ENCODE results near the gene IFNAR2. TPM values are rescaled to one million over a fixed set of nuclear protein-coding genes. Genes with fewer than 3 reads are reported as not detected.

Gene IFNAR2
- total RNA-seq, 1 experiment from 2014 or later: 8.8 TPM

DNA sequence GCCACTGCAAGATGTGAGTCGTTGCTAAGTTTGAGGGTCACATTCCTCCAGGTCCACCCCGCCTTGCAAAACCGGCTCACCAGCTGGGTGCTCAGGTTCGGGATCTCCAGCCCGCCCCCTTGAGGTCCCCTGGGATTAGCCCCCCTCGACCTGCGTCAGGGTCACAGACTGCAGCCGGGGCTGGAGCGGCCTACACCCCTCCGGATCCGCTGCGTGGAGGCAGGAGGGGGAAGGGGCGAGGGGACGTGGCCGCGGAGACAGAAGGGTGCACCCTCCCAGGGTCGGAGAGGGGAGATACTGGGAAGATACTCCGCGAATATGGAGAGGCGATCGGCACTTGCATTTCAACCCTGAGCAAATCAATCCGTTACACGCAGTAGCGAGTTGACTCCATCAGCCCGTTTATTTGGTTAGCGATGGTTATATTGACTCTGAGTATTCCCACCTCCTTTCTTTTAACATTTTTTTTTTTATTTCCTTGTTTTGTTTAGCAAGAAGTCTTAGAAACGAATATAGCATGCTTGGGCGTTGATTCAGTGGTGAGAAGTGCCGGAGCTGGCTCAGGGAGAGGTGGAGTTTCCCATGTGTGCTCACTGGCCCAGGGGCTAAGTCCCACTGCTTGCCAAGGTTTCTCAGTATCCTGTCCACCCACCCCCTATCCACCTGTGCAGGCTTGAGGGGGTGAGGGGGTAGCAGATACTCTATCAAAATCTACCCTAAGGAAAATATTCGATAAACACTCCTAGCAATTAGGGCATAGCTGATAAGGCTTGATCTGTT is 997 bp downstream of the IFNAR2 start:
- intact Hi-C loops (cut with micrococcal nuclease): no loop called here
- Mint-ChIP-seq H3K27ac (ENCODE audit: low read depth, unreplicated experiment) (no peak overlapping the region), H3K27me3 (ENCODE audit: insufficient read depth, unreplicated experiment) (no peaks in the 10 kb centered on the region), H3K36me3 (ENCODE audit: insufficient read depth, unreplicated experiment) (peaks cover 6% of the 10 kb centered on the region), H3K4me3 (ENCODE audit: unreplicated experiment) (peak overlapping the region; percentile 82), H3K9me3 (ENCODE audit: unreplicated experiment) (no peaks in the 10 kb centered on the region), H3K4me1 (ENCODE audit: insufficient read depth, unreplicated experiment) (peaks cover 23% of the 10 kb centered on the region)
- TF ChIP-seq, protein P1, sequence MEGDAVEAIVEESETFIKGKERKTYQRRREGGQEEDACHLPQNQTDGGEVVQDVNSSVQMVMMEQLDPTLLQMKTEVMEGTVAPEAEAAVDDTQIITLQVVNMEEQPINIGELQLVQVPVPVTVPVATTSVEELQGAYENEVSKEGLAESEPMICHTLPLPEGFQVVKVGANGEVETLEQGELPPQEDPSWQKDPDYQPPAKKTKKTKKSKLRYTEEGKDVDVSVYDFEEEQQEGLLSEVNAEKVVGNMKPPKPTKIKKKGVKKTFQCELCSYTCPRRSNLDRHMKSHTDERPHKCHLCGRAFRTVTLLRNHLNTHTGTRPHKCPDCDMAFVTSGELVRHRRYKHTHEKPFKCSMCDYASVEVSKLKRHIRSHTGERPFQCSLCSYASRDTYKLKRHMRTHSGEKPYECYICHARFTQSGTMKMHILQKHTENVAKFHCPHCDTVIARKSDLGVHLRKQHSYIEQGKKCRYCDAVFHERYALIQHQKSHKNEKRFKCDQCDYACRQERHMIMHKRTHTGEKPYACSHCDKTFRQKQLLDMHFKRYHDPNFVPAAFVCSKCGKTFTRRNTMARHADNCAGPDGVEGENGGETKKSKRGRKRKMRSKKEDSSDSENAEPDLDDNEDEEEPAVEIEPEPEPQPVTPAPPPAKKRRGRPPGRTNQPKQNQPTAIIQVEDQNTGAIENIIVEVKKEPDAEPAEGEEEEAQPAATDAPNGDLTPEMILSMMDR (IDR thresholded peaks at IDR 0.05; ENCODE audit: unreplicated experiment): no peak
- DNase-seq (ENCODE audit: unreplicated experiment): peak; percentile 54
- ChIA-PET POLR2A (interaction anchor here (0.6 to 3.5 kb wide), 20 partner anchors 9 to 459 kb away, joined by 3 to 21 read pairs (median 4); partner anchors contain the start of genes IFNAR1, IL10RB, PAXBP1 and TMEM50B), CTCF (interaction anchor here (0.6 to 1.2 kb wide), 5 partner anchors 11 to 685 kb away, joined by 3 to 4 read pairs (median 3); partner anchors contain the start of gene ATP5PO)
- BruUV-seq (replicated peaks): TSS peak; percentile 22

DNA sequence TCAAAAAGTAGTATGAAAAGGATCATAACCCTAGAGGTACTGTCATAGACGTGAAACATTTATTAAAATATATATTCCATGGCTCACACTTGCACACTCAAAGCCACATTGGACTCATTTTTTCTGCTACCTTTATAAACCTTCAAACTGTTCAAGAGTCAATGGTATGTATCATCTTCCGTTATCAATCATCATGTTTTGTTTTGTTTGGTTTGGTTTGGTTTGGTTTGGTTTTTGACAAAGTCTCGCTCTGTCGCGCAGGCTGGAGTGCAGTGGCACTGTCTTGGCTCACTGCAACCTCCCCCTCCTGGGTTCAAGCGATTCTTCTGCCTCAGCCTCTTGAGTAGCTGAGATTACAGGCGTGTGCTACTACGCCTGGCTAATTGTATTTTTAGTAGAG is 1.8 kb downstream of the IFNAR2 start:
- Mint-ChIP-seq H3K4me1 (ENCODE audit: insufficient read depth, unreplicated experiment) (peaks cover 23% of the 10 kb centered on the region), H3K9me3 (ENCODE audit: unreplicated experiment) (no peaks in the 10 kb centered on the region), H3K27ac (ENCODE audit: low read depth, unreplicated experiment) (no peak overlapping the region), H3K4me3 (ENCODE audit: unreplicated experiment) (peak overlapping the region; percentile 64), H3K36me3 (ENCODE audit: insufficient read depth, unreplicated experiment) (peaks cover 6% of the 10 kb centered on the region), H3K27me3 (ENCODE audit: insufficient read depth, unreplicated experiment) (no peaks in the 10 kb centered on the region)
- TF ChIP-seq, protein P1 (IDR thresholded peaks at IDR 0.05; ENCODE audit: unreplicated experiment): no peak
- ChIA-PET POLR2A (interaction anchor here (0.7 to 3.5 kb wide), 15 partner anchors 8 to 460 kb away, joined by 3 to 21 read pairs (median 4); partner anchors contain the start of genes IFNAR1, IL10RB, PAXBP1 and TMEM50B), CTCF (interaction anchor here (0.6 to 1.2 kb wide), 3 partner anchors 33 to 684 kb away, joined by 3 to 4 read pairs (median 3); partner anchors contain the start of gene ATP5PO)
- BruUV-seq (replicated peaks): no TSS peak
- intact Hi-C loops (cut with micrococcal nuclease): no loop called here
- DNase-seq (ENCODE audit: unreplicated experiment): no peak

DNA sequence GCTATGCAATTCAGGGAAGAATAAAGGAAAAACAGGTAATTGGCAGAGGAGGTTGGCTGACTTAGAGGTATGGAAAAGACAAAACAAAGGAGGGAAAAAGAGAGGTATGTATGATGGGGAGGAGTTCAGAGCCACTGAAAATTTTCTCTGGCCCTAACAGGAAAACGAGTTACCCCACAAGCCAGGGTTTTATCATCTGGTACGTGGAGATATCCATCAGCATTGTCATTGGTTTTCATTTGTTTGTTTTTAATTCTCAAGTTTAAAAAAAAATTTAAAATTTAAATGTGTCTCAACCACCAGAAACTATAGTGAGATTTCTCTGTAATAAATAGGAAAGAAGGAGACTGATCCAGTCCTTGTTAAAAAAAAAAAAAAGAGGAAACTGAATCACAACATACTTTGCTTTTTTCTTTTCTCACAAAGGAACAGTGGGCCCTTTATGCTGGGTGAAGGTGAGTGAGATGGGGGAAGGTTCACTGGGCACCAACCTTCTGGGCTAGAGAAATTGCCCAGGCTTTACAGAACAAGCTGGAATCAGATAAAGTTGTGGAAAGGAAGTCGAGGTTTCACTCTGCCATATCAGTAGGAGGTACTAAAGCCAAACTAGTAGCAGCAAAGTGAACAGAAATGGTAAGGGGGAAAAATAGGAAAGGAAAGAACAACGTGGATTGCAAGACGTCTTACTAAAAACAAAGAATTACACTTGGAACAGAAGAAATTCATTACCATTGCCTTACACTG is 2.7 kb downstream of the IFNAR2 start:
- Mint-ChIP-seq H3K36me3 (ENCODE audit: insufficient read depth, unreplicated experiment) (peaks cover 6% of the 10 kb centered on the region), H3K4me3 (ENCODE audit: unreplicated experiment) (peak overlapping the region; percentile 14), H3K9me3 (ENCODE audit: unreplicated experiment) (no peaks in the 10 kb centered on the region), H3K27ac (ENCODE audit: low read depth, unreplicated experiment) (no peak overlapping the region), H3K27me3 (ENCODE audit: insufficient read depth, unreplicated experiment) (no peaks in the 10 kb centered on the region), H3K4me1 (ENCODE audit: insufficient read depth, unreplicated experiment) (peaks cover 23% of the 10 kb centered on the region)
- CTCF ChIA-PET: interaction anchor here (0.5 to 1.1 kb wide), 2 partner anchors 35 to 165 kb away, joined by 3 to 4 read pairs; no protein-coding TSS in a partner anchor
- TF ChIP-seq, protein P1 (IDR thresholded peaks at IDR 0.05; ENCODE audit: unreplicated experiment): no peak
- intact Hi-C loops (cut with micrococcal nuclease): no loop called here
- BruUV-seq (replicated peaks): no TSS peak
- DNase-seq (ENCODE audit: unreplicated experiment): no peak
- POLR2A ChIA-PET: interaction anchor here (0.6 to 3.2 kb wide), 7 partner anchors 27 to 248 kb away, joined by 3 to 10 read pairs (median 3); partner anchors contain the start of genes IFNAR1, IL10RB and TMEM50B

Data from MCF 10A (cell line).